IPS-18a (cell line): ENCODE measurements around the gene HSD17B13.
"Not testable (repeated sequence)": the region's sequence is repeated elsewhere in the genome, so short reads cannot be mapped to it uniquely, and the experiment has no call there.

Source experiments
- H3K27ac ChIP-seq: one replicate; pipeline ENCODE4 v1.5.1; 2013; ENCODE audit warnings: low read length
- H3K27me3 ChIP-seq: one replicate; pipeline ENCODE4 v1.6.1; 2013; ENCODE audit warnings: mild to moderate bottlenecking, low read length; ENCODE audit not compliant: control insufficient read depth, insufficient read depth
- H3K36me3 ChIP-seq: one replicate; pipeline ENCODE4 v1.6.1; 2013; ENCODE audit warnings: low read depth, low read length; ENCODE audit not compliant: control insufficient read depth
- H3K4me1 ChIP-seq: one replicate; pipeline ENCODE4 v1.6.1; 2013; ENCODE audit warnings: low read depth, low read length; ENCODE audit not compliant: control insufficient read depth
- H3K4me3 ChIP-seq: one replicate; pipeline ENCODE4 v1.5.1; 2013; ENCODE audit warnings: low read length
- H3K9ac ChIP-seq: one replicate; pipeline ENCODE4 v1.6.1; 2013; ENCODE audit warnings: mild to moderate bottlenecking, low read length, moderate library complexity
- H3K9me3 ChIP-seq: one replicate; pipeline ENCODE4 v1.6.1; 2013; ENCODE audit warnings: low read depth, low read length; ENCODE audit not compliant: control insufficient read depth

Gene HSD17B13

GRCh38 chr4:87284268-87284667 lies 38.4 kb downstream of the HSD17B13 start:
- peaks cover 12% of the 10 kb centered on the region for H3K9me3 ChIP-seq
- H3K36me3 ChIP-seq, H3K27ac ChIP-seq, H3K4me1 ChIP-seq, H3K27me3 ChIP-seq, H3K9ac ChIP-seq, H3K4me3 ChIP-seq: not testable (repeated sequence)

GRCh38 chr4:87283151-87283550 lies 39.5 kb downstream of the HSD17B13 start:
- H3K27me3 ChIP-seq = no peaks in the 10 kb centered on the region
- H3K4me1 ChIP-seq = no peaks in the 10 kb centered on the region
- H3K36me3 ChIP-seq = no peaks in the 10 kb centered on the region
- peaks cover 12% of the 10 kb centered on the region for H3K9me3 ChIP-seq
- H3K27ac ChIP-seq = no peak overlapping the region
- no peak overlapping the region for H3K4me3 ChIP-seq
- H3K9ac ChIP-seq = no peak overlapping the region

GRCh38 chr4:87281603-87282002 lies 41.1 kb downstream of the HSD17B13 start:
- no peak overlapping the region for H3K4me3 ChIP-seq
- H3K9ac ChIP-seq = no peak overlapping the region
- no peaks in the 10 kb centered on the region for H3K4me1 ChIP-seq
- H3K27ac ChIP-seq = no peak overlapping the region
- peaks cover 8% of the 10 kb centered on the region for H3K9me3 ChIP-seq
- no peaks in the 10 kb centered on the region for H3K27me3 ChIP-seq
- H3K36me3 ChIP-seq = no peaks in the 10 kb centered on the region

GRCh38 chr4:87278335-87278794 lies 44.3 kb downstream of the HSD17B13 start:
- H3K36me3 ChIP-seq = no peaks in the 10 kb centered on the region
- no peaks in the 10 kb centered on the region for H3K9me3 ChIP-seq
- H3K27ac ChIP-seq = no peak overlapping the region
- H3K4me1 ChIP-seq = no peaks in the 10 kb centered on the region
- H3K4me3 ChIP-seq = no peak overlapping the region
- H3K9ac ChIP-seq = no peak overlapping the region
- no peaks in the 10 kb centered on the region for H3K27me3 ChIP-seq

GRCh38 chr4:87275311-87275710 lies 47.4 kb downstream of the HSD17B13 start:
- H3K9ac ChIP-seq = no peak overlapping the region

GRCh38 chr4:87274803-87275202 lies 47.9 kb downstream of the HSD17B13 start:
- Histone ChIP-seq H3K36me3 (no peaks in the 10 kb centered on the region), H3K4me1 (peaks cover 7% of the 10 kb centered on the region), H3K27me3 (no peaks in the 10 kb centered on the region), H3K27ac (no peak overlapping the region), H3K9me3 (no peaks in the 10 kb centered on the region), H3K4me3 (no peak overlapping the region), H3K9ac (no peak overlapping the region)

More at GRCh38 chr4:87275311-87275710, 47.4 kb downstream of the HSD17B13 start:
- Histone ChIP-seq H3K4me3 (no peak overlapping the region), H3K9me3 (no peaks in the 10 kb centered on the region), H3K4me1 (peaks cover 7% of the 10 kb centered on the region), H3K27me3 (no peaks in the 10 kb centered on the region), H3K36me3 (no peaks in the 10 kb centered on the region), H3K27ac (no peak overlapping the region)

GRCh38 chr4:87274327-87274726 lies 48.4 kb downstream of the HSD17B13 start:
- Histone ChIP-seq H3K36me3 (no peaks in the 10 kb centered on the region), H3K27me3 (no peaks in the 10 kb centered on the region), H3K27ac (no peak overlapping the region), H3K4me3 (no peak overlapping the region), H3K9me3 (no peaks in the 10 kb centered on the region), H3K9ac (no peak overlapping the region), H3K4me1 (peaks cover 7% of the 10 kb centered on the region)

GRCh38 chr4:87270825-87271224 lies 51.9 kb downstream of the HSD17B13 start:
- Histone ChIP-seq H3K27me3 (no peaks in the 10 kb centered on the region), H3K36me3 (no peaks in the 10 kb centered on the region), H3K9me3 (no peaks in the 10 kb centered on the region), H3K27ac (no peak overlapping the region), H3K9ac (no peak overlapping the region), H3K4me1 (peaks cover 7% of the 10 kb centered on the region), H3K4me3 (no peak overlapping the region)

- no peaks in the 10 kb centered on the region for H3K27me3 ChIP-seq
- H3K9me3 ChIP-seq = no peaks in the 10 kb centered on the region
- no peak overlapping the region for H3K9ac ChIP-seq
- H3K4me3 ChIP-seq = no peak overlapping the region
- H3K27ac ChIP-seq = no peak overlapping the region
- peaks cover 7% of the 10 kb centered on the region for H3K4me1 ChIP-seq
- no peaks in the 10 kb centered on the region for H3K36me3 ChIP-seq
Measured at GRCh38 chr4:87270144-87270543, 52.5 kb downstream of the HSD17B13 start.

GRCh38 chr4:87268411-87268810 lies 54.3 kb downstream of the HSD17B13 start:
- no peaks in the 10 kb centered on the region for H3K36me3 ChIP-seq

GRCh38 chr4:87266986-87267385 lies 55.7 kb downstream of the HSD17B13 start:
- H3K4me3 ChIP-seq = no peak overlapping the region
- no peaks in the 10 kb centered on the region for H3K9me3 ChIP-seq

More at GRCh38 chr4:87268411-87268810, 54.3 kb downstream of the HSD17B13 start:
- Histone ChIP-seq H3K9ac (no peak overlapping the region), H3K27me3 (no peaks in the 10 kb centered on the region), H3K27ac (no peak overlapping the region), H3K9me3 (no peaks in the 10 kb centered on the region), H3K4me3 (no peak overlapping the region), H3K4me1 (peaks cover 7% of the 10 kb centered on the region)

GRCh38 chr4:87262886-87263285 lies 59.8 kb downstream of the HSD17B13 start:
- Histone ChIP-seq H3K36me3 (no peaks in the 10 kb centered on the region), H3K4me3 (no peak overlapping the region), H3K4me1 (no peaks in the 10 kb centered on the region), H3K27ac (no peak overlapping the region), H3K9me3 (no peaks in the 10 kb centered on the region), H3K9ac (no peak overlapping the region), H3K27me3 (no peaks in the 10 kb centered on the region)

More at GRCh38 chr4:87266986-87267385, 55.7 kb downstream of the HSD17B13 start:
- H3K36me3 ChIP-seq = no peaks in the 10 kb centered on the region
- no peaks in the 10 kb centered on the region for H3K27me3 ChIP-seq
- peaks cover 7% of the 10 kb centered on the region for H3K4me1 ChIP-seq
- H3K9ac ChIP-seq = no peak overlapping the region
- H3K27ac ChIP-seq = no peak overlapping the region
